Ishikawa (cell line): ENCODE data around the gene ESF1.

Experiments
- EP300 ChIP-seq: IDR thresholded peaks from 2 replicates; pipeline ENCODE4 v1.6.1; 2012; ENCODE audit warnings: borderline replicate concordance
- FOXM1 ChIP-seq: IDR thresholded peaks from 2 replicates; pipeline ENCODE4 v1.6.1; 2012; ENCODE audit warnings: low read depth, borderline replicate concordance
- MAX ChIP-seq: IDR thresholded peaks from 2 replicates; pipeline ENCODE4 v1.6.1; 2012
- REST ChIP-seq: IDR thresholded peaks from 2 replicates; pipeline ENCODE4 v1.6.1; 2012; ENCODE audit warnings: low read depth, mild to moderate bottlenecking
- TEAD4 ChIP-seq: IDR thresholded peaks from 2 replicates; pipeline ENCODE4 v1.6.1; 2012
- YY1 ChIP-seq: IDR thresholded peaks from 2 replicates; pipeline ENCODE4 v1.6.1; 2012; ENCODE audit warnings: low read depth

GRCh38 chr20:13756551-13756950, 28.2 kb downstream of the ESF1 start:
- TF ChIP-seq FOXM1 (no peak), EP300 (no peak), TEAD4 (no peak), REST (no peak), MAX (no peak), YY1 (no peak)
